Cardiac muscle cell (in vitro differentiated cells and primary cell): Measurements from ENCODE around the gene RPL41. TPM values are rescaled to one million over a fixed set of nuclear protein-coding genes. Genes with fewer than 3 reads are reported as not detected.
"Not testable (repeated sequence)": the region's sequence is repeated elsewhere in the genome, so short reads cannot be mapped to it uniquely, and the experiment has no call there.

Experiments used
- DNase-seq, 2 donors: peaks; one replicate each; pipeline versions ENCODE4 v3.0.0 to v3.0.0-alpha.2; 2010 to 2017; ENCODE audit warnings: low read depth in 1 of 2, low spot score in 1 of 2
- H3K27ac ChIP-seq: fragments of 200-600 bp; sonication (generic); 2 replicates; pipeline ENCODE4 v1.5.1; 2016
- H3K27me3 ChIP-seq: fragments of 200-600 bp; sonication (generic); 2 replicates; pipeline ENCODE4 v1.6.0; 2016; ENCODE audit warnings: control low read depth
- H3K36me3 ChIP-seq: fragments of 200-600 bp; sonication (generic); 2 replicates; pipeline ENCODE4 v1.5.1; 2016; ENCODE audit warnings: control low read depth
- H3K4me1 ChIP-seq: fragments of 200-600 bp; sonication (generic); 2 replicates; pipeline ENCODE4 v1.8.1; 2017; ENCODE audit warnings: low read depth, mild to moderate bottlenecking, mixed run types
- H3K4me3 ChIP-seq: fragments of 200-600 bp; sonication (generic); 2 replicates; pipeline ENCODE4 v1.5.1; 2016; ENCODE audit warnings: mild to moderate bottlenecking
- H3K9me3 ChIP-seq: fragments of 200-600 bp; sonication (generic); 2 replicates; pipeline ENCODE4 v1.5.1; 2017; ENCODE audit warnings: low read depth, mild to moderate bottlenecking, control low read depth
- polyA plus RNA-seq: library from polyadenylated mRNA; unstranded; fragments of >200 nt; fragmentation: Nextera tagmentation; extraction: Ambion mirVana; gene quantifications from 2 replicates; pipeline ENCODE4 v1.2.1, GENCODE V29; 2016
- total RNA-seq: library from RNA; depleted of rRNA; stranded (reverse); fragments of >200 nt; gene quantifications from 2 replicates; pipeline ENCODE4 v1.2.3, GENCODE V29; 2016
- TF ChIP-seq, protein P1 (sequence below): IDR thresholded peaks from 2 replicates; pipeline ENCODE4 v1.5.1; 2012; ENCODE audit warnings: low read depth, mild to moderate bottlenecking, low read length

RPL41 gene
- total and polyA plus RNA-seq, 2 experiments from 2014 or later: 1,416 to 2,144 TPM

DNA sequence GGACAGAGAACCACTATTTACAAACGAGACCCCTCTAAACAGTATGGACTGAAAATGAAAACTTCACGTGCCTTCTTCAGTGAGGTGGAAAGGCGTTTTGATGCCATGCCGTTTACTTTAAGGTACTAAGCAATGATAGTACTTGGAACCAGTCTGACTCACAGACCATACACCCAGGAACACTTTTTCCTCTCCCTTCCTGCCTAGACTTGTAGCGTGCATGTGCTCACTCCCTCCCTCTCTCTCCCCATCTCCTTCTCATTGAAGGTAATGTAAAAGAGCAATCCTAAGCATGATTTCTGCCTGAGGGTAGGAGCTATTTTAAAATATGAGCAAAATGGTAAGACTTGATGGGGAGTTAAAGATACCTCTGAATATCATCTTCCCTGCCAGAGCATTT is 5.9 kb upstream of the RPL41 start:
- H3K27ac ChIP-seq: no peak overlapping the region
- TF ChIP-seq, protein P1, sequence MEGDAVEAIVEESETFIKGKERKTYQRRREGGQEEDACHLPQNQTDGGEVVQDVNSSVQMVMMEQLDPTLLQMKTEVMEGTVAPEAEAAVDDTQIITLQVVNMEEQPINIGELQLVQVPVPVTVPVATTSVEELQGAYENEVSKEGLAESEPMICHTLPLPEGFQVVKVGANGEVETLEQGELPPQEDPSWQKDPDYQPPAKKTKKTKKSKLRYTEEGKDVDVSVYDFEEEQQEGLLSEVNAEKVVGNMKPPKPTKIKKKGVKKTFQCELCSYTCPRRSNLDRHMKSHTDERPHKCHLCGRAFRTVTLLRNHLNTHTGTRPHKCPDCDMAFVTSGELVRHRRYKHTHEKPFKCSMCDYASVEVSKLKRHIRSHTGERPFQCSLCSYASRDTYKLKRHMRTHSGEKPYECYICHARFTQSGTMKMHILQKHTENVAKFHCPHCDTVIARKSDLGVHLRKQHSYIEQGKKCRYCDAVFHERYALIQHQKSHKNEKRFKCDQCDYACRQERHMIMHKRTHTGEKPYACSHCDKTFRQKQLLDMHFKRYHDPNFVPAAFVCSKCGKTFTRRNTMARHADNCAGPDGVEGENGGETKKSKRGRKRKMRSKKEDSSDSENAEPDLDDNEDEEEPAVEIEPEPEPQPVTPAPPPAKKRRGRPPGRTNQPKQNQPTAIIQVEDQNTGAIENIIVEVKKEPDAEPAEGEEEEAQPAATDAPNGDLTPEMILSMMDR: no peak
- no peaks in the 10 kb centered on the region for H3K9me3 ChIP-seq
- DNase-seq: no peak
- no peaks in the 10 kb centered on the region for H3K27me3 ChIP-seq
- H3K4me1 ChIP-seq: peaks cover 6% of the 10 kb centered on the region
- H3K4me3 ChIP-seq: no peak overlapping the region
- H3K36me3 ChIP-seq: peaks cover 53% of the 10 kb centered on the region

DNA sequence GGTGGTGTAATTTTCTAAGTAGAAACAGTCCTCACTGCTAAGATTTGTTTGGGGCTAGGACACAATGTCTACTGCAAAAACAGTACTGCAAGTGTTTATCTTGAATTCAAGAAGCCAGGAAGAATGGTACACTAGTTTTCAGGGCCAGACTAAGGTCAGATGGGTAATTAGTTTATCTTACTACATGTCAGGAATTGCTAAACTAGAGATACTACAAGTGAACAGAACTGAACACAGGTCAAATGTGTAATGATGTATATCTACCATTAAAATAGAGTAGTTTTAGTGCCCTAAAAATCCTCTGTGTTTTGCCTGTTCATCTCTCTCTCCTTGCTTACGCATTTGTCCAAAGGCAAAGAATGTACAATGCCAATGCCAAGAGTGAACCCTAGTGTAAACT is 2.3 kb upstream of the RPL41 start:
- no peaks in the 10 kb centered on the region for H3K9me3 ChIP-seq
- no peaks in the 10 kb centered on the region for H3K27me3 ChIP-seq
- H3K4me1 ChIP-seq: peaks cover 5% of the 10 kb centered on the region
- H3K36me3 ChIP-seq: peaks cover 32% of the 10 kb centered on the region
- H3K4me3 ChIP-seq: no peak overlapping the region
- no peak for DNase-seq
- TF ChIP-seq, protein P1: no peak
- no peak overlapping the region for H3K27ac ChIP-seq

DNA sequence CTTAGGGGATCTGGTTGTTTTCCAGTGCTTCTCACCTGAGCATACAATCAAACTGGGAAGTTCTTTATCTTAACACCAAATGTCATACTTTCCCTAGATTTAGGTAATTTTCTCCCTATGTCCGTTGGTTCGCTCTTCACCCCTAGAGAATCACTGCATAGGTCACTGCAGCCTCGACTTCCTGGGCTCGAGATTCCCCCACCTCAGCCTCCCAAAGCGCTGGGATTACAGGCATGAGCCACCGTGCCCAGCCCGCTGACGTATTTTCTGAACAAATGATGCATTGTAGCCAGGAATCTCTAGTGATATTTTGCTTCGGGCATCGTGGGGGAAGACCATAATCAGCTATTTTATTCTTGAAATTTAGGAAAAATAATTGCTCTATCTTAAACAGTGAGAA is 1.1 kb upstream of the RPL41 start:
- Histone ChIP-seq H3K9me3 (no peaks in the 10 kb centered on the region), H3K4me1 (peaks cover 15% of the 10 kb centered on the region), H3K27ac (no peak overlapping the region), H3K36me3 (peaks cover 26% of the 10 kb centered on the region), H3K4me3 (peak overlapping the region; percentile 93), H3K27me3 (no peaks in the 10 kb centered on the region)
- peak in 1 of 2 donors; percentile 57 for DNase-seq
- TF ChIP-seq, protein P1: no peak

DNA sequence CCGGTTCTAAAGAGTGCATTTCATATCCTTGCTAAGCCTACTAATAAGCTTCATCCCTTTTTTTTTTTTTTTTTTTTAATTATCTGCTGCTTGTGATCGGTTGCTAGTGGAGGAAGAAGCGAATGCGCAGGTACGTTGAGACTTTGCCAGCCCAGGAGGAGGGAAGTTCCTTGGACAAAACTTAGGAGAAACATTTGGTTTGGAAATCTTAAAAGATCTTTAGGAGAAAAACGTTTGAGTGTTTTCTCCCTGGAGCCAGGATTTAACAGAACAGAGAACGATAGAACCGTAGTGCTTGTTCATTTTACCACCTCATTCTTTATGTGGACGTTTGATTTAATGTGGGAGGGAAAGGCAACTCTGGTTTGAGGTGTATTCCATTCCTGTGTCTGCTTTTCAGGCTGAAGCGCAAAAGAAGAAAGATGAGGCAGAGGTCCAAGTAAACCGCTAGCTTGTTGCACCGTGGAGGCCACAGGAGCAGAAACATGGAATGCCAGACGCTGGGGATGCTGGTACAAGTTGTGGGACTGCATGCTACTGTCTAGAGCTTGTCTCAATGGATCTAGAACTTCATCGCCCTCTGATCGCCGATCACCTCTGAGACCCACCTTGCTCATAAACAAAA is 761 bp downstream of the RPL41 start:
- H3K36me3 ChIP-seq, DNase-seq, H3K9me3 ChIP-seq, H3K27me3 ChIP-seq: not testable (repeated sequence)
- H3K4me3 ChIP-seq: peak overlapping the region; percentile 93
- H3K27ac ChIP-seq: peak overlapping the region; percentile 96
- peaks cover 20% of the 10 kb centered on the region for H3K4me1 ChIP-seq

DNA sequence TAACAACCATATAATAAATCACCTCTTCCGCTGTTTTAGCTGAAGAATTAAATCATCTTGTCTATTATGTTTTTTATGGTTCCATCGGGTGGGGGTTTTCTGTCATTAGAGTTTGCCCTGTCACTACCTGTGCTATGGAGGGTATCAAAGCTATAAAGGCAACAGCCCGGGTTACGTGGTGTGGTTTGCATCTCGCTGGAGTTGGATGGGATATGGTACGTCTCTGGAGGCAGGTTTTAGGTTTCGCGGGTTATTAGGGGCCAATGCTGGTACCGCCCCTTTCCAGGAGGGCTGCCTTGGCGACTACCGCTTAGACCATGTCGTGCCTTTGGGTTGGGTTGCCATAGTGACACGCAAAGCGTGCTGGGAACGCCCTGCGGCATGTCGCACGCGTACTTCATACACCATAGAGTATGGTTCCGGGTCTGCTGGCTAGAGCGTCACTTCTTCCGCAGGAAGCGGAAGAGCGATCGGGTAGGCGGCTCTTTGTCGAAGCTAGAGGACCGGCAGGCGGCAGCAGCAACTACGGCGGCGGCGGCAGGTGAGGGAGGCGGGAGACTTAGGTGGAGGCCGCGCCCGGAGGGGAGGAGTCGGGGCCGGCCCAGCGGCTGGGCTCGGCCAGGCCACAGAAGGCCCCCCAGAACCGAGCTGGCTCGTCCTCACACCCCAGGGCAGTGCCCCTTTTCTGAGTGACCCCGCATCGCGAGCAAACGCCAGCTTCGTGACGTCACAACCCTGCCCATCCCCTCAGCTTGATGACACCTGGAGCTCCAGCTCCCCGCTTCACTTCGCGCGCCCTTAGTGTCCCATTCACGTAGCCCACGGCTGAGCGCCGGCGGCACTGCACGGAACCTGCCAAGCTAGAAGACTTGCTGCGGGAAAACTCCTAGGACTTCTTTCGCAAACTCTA is 1.6 kb downstream of the RPL41 start, which contains the start of gene ZC3H10:
ZC3H10 (plus strand) TSS at position 489 of the 910 bp plus-strand sequence. CDS start 2,297 bp downstream, outside the sequence.
- peak within 1 kb of the TSS; percentile 93 for H3K4me3 ChIP-seq
- H3K4me1 ChIP-seq: peaks cover 28% of the 10 kb centered on the region

More for the DNA sequence above, 1.6 kb downstream of the RPL41 start, which contains the start of gene ZC3H10:
- peak within 1 kb of the TSS; percentile 96 for H3K27ac ChIP-seq
- DNase-seq: peak; percentile 99
- TF ChIP-seq, protein P1: peak; percentile 59
- H3K36me3 ChIP-seq: peaks cover 3% of the 10 kb centered on the region
- no peaks in the 10 kb centered on the region for H3K27me3 ChIP-seq
- H3K9me3 ChIP-seq: no peaks in the 10 kb centered on the region
